SK-N-SH treated with all-trans-retinoic acid at 6 μM for 48 hours (cell line): ENCODE results near the gene CIBAR2.

Experiments used
- ATAC-seq: fragments of 200-7000 bp; cut with Tn5 transposase; 3 replicates; pipeline ENCODE4 v1.9.1; 2020; ENCODE audit warnings: mild to moderate bottlenecking, moderate library complexity
- ARNTL ChIP-seq: fragments of 450-650 bp; formaldehyde crosslinking; IDR thresholded peaks from 2 replicates; pipeline ENCODE4 v1.5.0; 2020; ENCODE audit warnings: low read depth, mild to moderate bottlenecking, moderate library complexity, borderline replicate concordance
- BACH2 ChIP-seq: fragments of 250-450 bp; sonication (Bioruptor Pico); IDR thresholded peaks from 2 replicates; pipeline ENCODE4 v1.9.0; 2021; ENCODE audit warnings: mild to moderate bottlenecking, borderline replicate concordance
- CSDC2 ChIP-seq: fragments of 250-450 bp; sonication (Bioruptor Pico); IDR thresholded peaks from 2 replicates; pipeline ENCODE4 v1.5.0; 2020; ENCODE audit warnings: mild to moderate bottlenecking, moderate library complexity
- ESRRG ChIP-seq: fragments of 250-450 bp; sonication (Bioruptor Pico); IDR thresholded peaks from 2 replicates; pipeline ENCODE4 v1.6.1; 2021; ENCODE audit warnings: mild to moderate bottlenecking
- GLIS3 ChIP-seq: fragments of 250-450 bp; sonication (Bioruptor Pico); IDR thresholded peaks from 2 replicates; pipeline ENCODE4 v1.5.0; 2020; ENCODE audit warnings: mild to moderate bottlenecking, moderate library complexity
- ISL1 ChIP-seq: fragments of 250-450 bp; sonication (Bioruptor Pico); IDR thresholded peaks from 2 replicates; pipeline ENCODE4 v2.1.2; 2022; ENCODE audit warnings: mild to moderate bottlenecking, moderate library complexity
- POU6F1 ChIP-seq: fragments of 250-450 bp; sonication (Bioruptor Pico); IDR thresholded peaks from 2 replicates; pipeline ENCODE4 v1.8.0; 2021; ENCODE audit warnings: low read depth, mild to moderate bottlenecking, moderate library complexity, borderline replicate concordance
- PPARA ChIP-seq: fragments of 250-450 bp; sonication (Bioruptor Pico); IDR thresholded peaks from 2 replicates; pipeline ENCODE4 v1.5.0; 2020; ENCODE audit warnings: mild to moderate bottlenecking, borderline replicate concordance
- RARB ChIP-seq: fragments of 250-450 bp; sonication (Bioruptor Pico); IDR thresholded peaks from 2 replicates; pipeline ENCODE4 v1.8.0; 2021; ENCODE audit warnings: mild to moderate bottlenecking, moderate library complexity
- SNAI2 ChIP-seq: fragments of 250-450 bp; sonication (Bioruptor Pico); IDR thresholded peaks from 2 replicates; pipeline ENCODE4 v1.5.0; 2020; ENCODE audit warnings: mild to moderate bottlenecking, moderate library complexity
- TOX ChIP-seq: fragments of 250-450 bp; sonication (Bioruptor Pico); IDR thresholded peaks from 2 replicates; pipeline ENCODE4 v1.8.0; 2021; ENCODE audit warnings: mild to moderate bottlenecking, moderate library complexity, borderline replicate concordance
- TSHZ2 ChIP-seq: fragments of 250-450 bp; sonication (Bioruptor Pico); IDR thresholded peaks from 2 replicates; pipeline ENCODE4 v1.5.0; 2020; ENCODE audit warnings: mild to moderate bottlenecking, moderate library complexity
- ZC3H10 ChIP-seq: fragments of 250-450 bp; sonication (Bioruptor Pico); IDR thresholded peaks from 2 replicates; pipeline ENCODE4 v1.5.1; 2021; ENCODE audit warnings: mild to moderate bottlenecking, moderate library complexity
- ZFP3 ChIP-seq: fragments of 250-450 bp; sonication (Bioruptor Pico); IDR thresholded peaks from 2 replicates; pipeline ENCODE4 v1.5.0; 2020; ENCODE audit warnings: mild to moderate bottlenecking, moderate library complexity
- ZFP30 ChIP-seq: fragments of 450-650 bp; formaldehyde crosslinking; IDR thresholded peaks from 2 replicates; pipeline ENCODE4 v1.5.0; 2022; ENCODE audit warnings: mild to moderate bottlenecking, moderate library complexity
- ZNF565 ChIP-seq: fragments of 450-650 bp; formaldehyde crosslinking; conservative IDR thresholded peaks from 2 replicates; pipeline ENCODE4 v1.5.0; 2020; ENCODE audit warnings: low read depth, mild to moderate bottlenecking, moderate library complexity
- ZNF8 ChIP-seq: fragments of 450-650 bp; formaldehyde crosslinking; IDR thresholded peaks from 2 replicates; pipeline ENCODE4 v1.5.0; 2020; ENCODE audit warnings: mild to moderate bottlenecking, moderate library complexity
- TF ChIP-seq, protein P1 (sequence below): fragments of 250-450 bp; sonication (Bioruptor Pico); IDR thresholded peaks from 2 replicates; pipeline ENCODE4 v1.5.1; 2020; ENCODE audit warnings: low read depth, mild to moderate bottlenecking, moderate library complexity
- TF ChIP-seq, protein P2 (sequence below): fragments of 250-450 bp; sonication (Bioruptor Pico); IDR thresholded peaks from 2 replicates; pipeline ENCODE4 v1.5.1; 2021; ENCODE audit warnings: mild to moderate bottlenecking, moderate library complexity

Gene CIBAR2

GRCh38 chr16:85138825-85139627, 26.8 kb upstream of the CIBAR2 start:
- no peak for ATAC-seq
- TF ChIP-seq TOX (CRISPR knock-in tag) (no peak), BACH2 (no peak), POU6F1 (CRISPR knock-in tag) (no peak), ARNTL (CRISPR knock-in tag) (no peak), GLIS3 (CRISPR knock-in tag) (no peak), ZC3H10 (no peak), ISL1 (no peak), TSHZ2 (CRISPR knock-in tag) (no peak), ZFP3 (CRISPR knock-in tag) (no peak), ESRRG (CRISPR knock-in tag) (no peak), ZNF8 (no peak), SNAI2 (no peak), PPARA (no peak), CSDC2 (CRISPR knock-in tag) (no peak)
- TF ChIP-seq, protein P1, sequence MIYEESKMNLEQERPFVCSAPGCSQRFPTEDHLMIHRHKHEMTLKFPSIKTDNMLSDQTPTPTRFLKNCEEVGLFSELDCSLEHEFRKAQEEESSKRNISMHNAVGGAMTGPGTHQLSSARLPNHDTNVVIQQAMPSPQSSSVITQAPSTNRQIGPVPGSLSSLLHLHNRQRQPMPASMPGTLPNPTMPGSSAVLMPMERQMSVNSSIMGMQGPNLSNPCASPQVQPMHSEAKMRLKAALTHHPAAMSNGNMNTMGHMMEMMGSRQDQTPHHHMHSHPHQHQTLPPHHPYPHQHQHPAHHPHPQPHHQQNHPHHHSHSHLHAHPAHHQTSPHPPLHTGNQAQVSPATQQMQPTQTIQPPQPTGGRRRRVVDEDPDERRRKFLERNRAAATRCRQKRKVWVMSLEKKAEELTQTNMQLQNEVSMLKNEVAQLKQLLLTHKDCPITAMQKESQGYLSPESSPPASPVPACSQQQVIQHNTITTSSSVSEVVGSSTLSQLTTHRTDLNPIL = no peak
- TF ChIP-seq, protein P2, sequence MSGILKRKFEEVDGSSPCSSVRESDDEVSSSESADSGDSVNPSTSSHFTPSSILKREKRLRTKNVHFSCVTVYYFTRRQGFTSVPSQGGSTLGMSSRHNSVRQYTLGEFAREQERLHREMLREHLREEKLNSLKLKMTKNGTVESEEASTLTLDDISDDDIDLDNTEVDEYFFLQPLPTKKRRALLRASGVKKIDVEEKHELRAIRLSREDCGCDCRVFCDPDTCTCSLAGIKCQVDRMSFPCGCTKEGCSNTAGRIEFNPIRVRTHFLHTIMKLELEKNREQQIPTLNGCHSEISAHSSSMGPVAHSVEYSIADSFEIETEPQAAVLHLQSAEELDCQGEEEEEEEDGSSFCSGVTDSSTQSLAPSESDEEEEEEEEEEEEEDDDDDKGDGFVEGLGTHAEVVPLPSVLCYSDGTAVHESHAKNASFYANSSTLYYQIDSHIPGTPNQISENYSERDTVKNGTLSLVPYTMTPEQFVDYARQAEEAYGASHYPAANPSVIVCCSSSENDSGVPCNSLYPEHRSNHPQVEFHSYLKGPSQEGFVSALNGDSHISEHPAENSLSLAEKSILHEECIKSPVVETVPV (CRISPR knock-in tag) = no peak

- TF ChIP-seq PPARA (no peak), ISL1 (no peak), ARNTL (CRISPR knock-in tag) (no peak), SNAI2 (no peak), RARB (CRISPR knock-in tag) (no peak), ZFP30 (CRISPR knock-in tag) (no peak), ZNF565 (CRISPR knock-in tag) (no peak), GLIS3 (CRISPR knock-in tag) (no peak), POU6F1 (CRISPR knock-in tag) (no peak), ZFP3 (CRISPR knock-in tag) (no peak), ESRRG (CRISPR knock-in tag) (no peak), ZC3H10 (no peak)
- TF ChIP-seq, protein P1 = no peak
- no peak for ATAC-seq
Observed at GRCh38 chr16:85138073-85138824, 26.0 kb upstream of the CIBAR2 start.
